CD4-positive, CD25-positive, alpha-beta regulatory T cell (primary cell): Measurements from ENCODE around the gene DIRAS2. TPM values are rescaled to one million over a fixed set of nuclear protein-coding genes. Genes with fewer than 3 reads are reported as not detected.

ENCODE experiments used
- ATAC-seq, 2 donors: fragments of 150-1000 bp; cut with Tn5 transposase; one replicate each; pipeline ENCODE4 v1.10.0; 2021; ENCODE audit warnings: low read depth in 2 of 2, moderate number of reproducible peaks in 2 of 2, moderate library complexity in 1 of 2
- DNase-seq, 3 donors: peaks; one replicate each; pipeline versions ENCODE4 v3.0.0 to v3.0.0-alpha.2; 2012 to 2022; ENCODE audit warnings: mixed read lengths in 1 of 3
- H3K27ac ChIP-seq: one replicate; pipeline ENCODE4 v1.7.0; 2013; ENCODE audit warnings: mild to moderate bottlenecking, low read length; ENCODE audit not compliant: insufficient read depth, poor library complexity, severe bottlenecking
- H3K27me3 ChIP-seq: one replicate; pipeline ENCODE4 v1.7.0; 2013; ENCODE audit warnings: low read length; ENCODE audit not compliant: control insufficient read depth, insufficient read depth
- H3K36me3 ChIP-seq: one replicate; pipeline ENCODE4 v1.7.0; 2013; ENCODE audit warnings: mild to moderate bottlenecking, low read length, moderate library complexity; ENCODE audit not compliant: control insufficient read depth, insufficient read depth
- H3K4me1 ChIP-seq: 2 replicates; pipeline ENCODE4 v1.7.0; 2013; ENCODE audit warnings: mild to moderate bottlenecking, low read length; ENCODE audit not compliant: insufficient read depth, control insufficient read depth, poor library complexity, severe bottlenecking
- H3K4me3 ChIP-seq: one replicate; pipeline ENCODE4 v1.7.0; 2013; ENCODE audit warnings: low read depth, mild to moderate bottlenecking, low read length, moderate library complexity
- H3K9me3 ChIP-seq, 2 experiments: 1 replicate in 1 of 2; 2 replicates in 1 of 2; pipeline ENCODE4 v1.7.0; 2013; ENCODE audit warnings: low read length in 2 of 2, mild to moderate bottlenecking in 1 of 2, moderate library complexity in 1 of 2; ENCODE audit not compliant: control insufficient read depth in 2 of 2
- H3K27ac Mint-ChIP-seq, 3 donors: one replicate each; pipeline ENCODE4 v1.8.0; 2020 to 2022; ENCODE audit warnings: mild to moderate bottlenecking in 3 of 3, mixed read lengths in 3 of 3, moderate library complexity in 2 of 3
- H3K27me3 Mint-ChIP-seq: one replicate; pipeline ENCODE4 v1.8.0; 2022; ENCODE audit warnings: mild to moderate bottlenecking, mixed read lengths
- H3K36me3 Mint-ChIP-seq: one replicate; pipeline ENCODE4 v1.8.0; 2020; ENCODE audit warnings: mixed read lengths
- H3K4me1 Mint-ChIP-seq, 4 donors: one replicate each; pipeline ENCODE4 v1.8.0; 2020 to 2022; ENCODE audit warnings: mixed read lengths in 4 of 4, mild to moderate bottlenecking in 1 of 4
- H3K4me3 Mint-ChIP-seq, 4 donors: one replicate each; pipeline ENCODE4 v1.8.0; 2020 to 2022; ENCODE audit warnings: mild to moderate bottlenecking in 4 of 4, mixed read lengths in 4 of 4, moderate library complexity in 3 of 4
- H3K9me3 Mint-ChIP-seq, 7 donors: one replicate each; pipeline ENCODE4 v1.8.0; 2020 to 2022; ENCODE audit warnings: mixed read lengths in 7 of 7, mild to moderate bottlenecking in 3 of 7, moderate library complexity in 2 of 7
- polyA plus RNA-seq, 4 donors: library from polyadenylated mRNA; unstranded; fragments of 300-500 nt; fragmentation: Illumina TruSeq; gene quantifications; one replicate each; pipeline ENCODE4 v1.2.3, GENCODE V29; 2021
- total RNA-seq: library from RNA; stranded (reverse); gene quantifications from one replicate; pipeline ENCODE4 v1.2.3, GENCODE V29; 2022

Gene DIRAS2
- total and polyA plus RNA-seq, 5 donors from 2014 or later, result not detected

- Mint-ChIP-seq H3K4me1 (no peaks in the 10 kb centered on the region), H3K36me3 (no peaks in the 10 kb centered on the region), H3K9me3 (peaks cover 0 to 2% (median 0%) of the 10 kb centered on the region in 7 donors), H3K4me3 (no peak overlapping the region), H3K27me3 (peaks cover 10% of the 10 kb centered on the region), H3K27ac (no peak overlapping the region)
- H3K9me3 ChIP-seq, result no peaks in the 10 kb centered on the region
- no peak for DNase-seq
- no peaks in the 10 kb centered on the region for H3K4me1 ChIP-seq
- no peak overlapping the region for H3K27ac ChIP-seq
- ATAC-seq, result no peak
- H3K27me3 ChIP-seq, result no peaks in the 10 kb centered on the region
- H3K36me3 ChIP-seq, result no peaks in the 10 kb centered on the region
- no peak overlapping the region for H3K4me3 ChIP-seq
Measured at GRCh38 chr9:90578126-90578815, 64.4 kb downstream of the DIRAS2 start.

- H3K9me3 ChIP-seq, result no peaks in the 10 kb centered on the region
- peaks cover 0 to 5% (median 0%) of the 10 kb centered on the region in 7 donors for H3K9me3 Mint-ChIP-seq
Measured at GRCh38 chr9:90569511-90569910, 73.1 kb downstream of the DIRAS2 start.

GRCh38 chr9:90568667-90569066 lies 74.0 kb downstream of the DIRAS2 start:
- H3K9me3 ChIP-seq, result no peaks in the 10 kb centered on the region
- no peak overlapping the region for H3K4me3 ChIP-seq
- H3K27ac ChIP-seq, result no peak overlapping the region
- ATAC-seq (no peak), DNase-seq (no peak)
- Mint-ChIP-seq H3K27me3 (no peaks in the 10 kb centered on the region), H3K27ac (no peak overlapping the region), H3K9me3 (peaks cover 0 to 5% (median 0%) of the 10 kb centered on the region in 7 donors), H3K4me3 (no peak overlapping the region), H3K36me3 (no peaks in the 10 kb centered on the region), H3K4me1 (no peaks in the 10 kb centered on the region)
- H3K4me1 ChIP-seq, result no peaks in the 10 kb centered on the region
- H3K27me3 ChIP-seq, result peaks cover 2% of the 10 kb centered on the region
- H3K36me3 ChIP-seq, result no peaks in the 10 kb centered on the region

More at GRCh38 chr9:90569511-90569910, 73.1 kb downstream of the DIRAS2 start:
- Histone ChIP-seq H3K27me3 (peaks cover 2% of the 10 kb centered on the region), H3K4me1 (no peaks in the 10 kb centered on the region), H3K27ac (no peak overlapping the region), H3K36me3 (no peaks in the 10 kb centered on the region), H3K4me3 (no peak overlapping the region)
- no peak for ATAC-seq
- H3K27me3 Mint-ChIP-seq, result no peaks in the 10 kb centered on the region
- no peak for DNase-seq
- no peak overlapping the region for H3K4me3 Mint-ChIP-seq
- H3K36me3 Mint-ChIP-seq, result no peaks in the 10 kb centered on the region
- H3K4me1 Mint-ChIP-seq, result no peaks in the 10 kb centered on the region
- H3K27ac Mint-ChIP-seq, result no peak overlapping the region

GRCh38 chr9:90562229-90562628 lies 80.4 kb downstream of the DIRAS2 start:
- ATAC-seq, result no peak
- no peaks in the 10 kb centered on the region for H3K4me1 Mint-ChIP-seq
- Histone ChIP-seq H3K27me3 (no peaks in the 10 kb centered on the region), H3K27ac (no peak overlapping the region), H3K9me3 (no peaks in the 10 kb centered on the region), H3K36me3 (no peaks in the 10 kb centered on the region), H3K4me3 (no peak overlapping the region), H3K4me1 (no peaks in the 10 kb centered on the region)
- no peak overlapping the region for H3K27ac Mint-ChIP-seq
- no peak overlapping the region for H3K4me3 Mint-ChIP-seq
- no peaks in the 10 kb centered on the region for H3K27me3 Mint-ChIP-seq
- no peak for DNase-seq
- H3K9me3 Mint-ChIP-seq, result peaks cover 0 to 3% (median 0%) of the 10 kb centered on the region in 7 donors
- no peaks in the 10 kb centered on the region for H3K36me3 Mint-ChIP-seq

Other genes with a start within 250 kb of the DIRAS2 start
- 0.81 TPM for gene SYK, start 159.0 kb upstream of the DIRAS2 start, total RNA-seq
- gene SYK, start 159.0 kb upstream of the DIRAS2 start, polyA plus RNA-seq, result under 1 TPM in 3 of 4 donors, not detected in 1; 0.13 to 0.72 (median 0.23) TPM